ENCODE results near the gene ZNF500.
"Not testable (repeated sequence)": the region's sequence is repeated elsewhere in the genome, so short reads cannot be mapped to it uniquely, and the experiment has no call there.

Gene ZNF500

DNA sequence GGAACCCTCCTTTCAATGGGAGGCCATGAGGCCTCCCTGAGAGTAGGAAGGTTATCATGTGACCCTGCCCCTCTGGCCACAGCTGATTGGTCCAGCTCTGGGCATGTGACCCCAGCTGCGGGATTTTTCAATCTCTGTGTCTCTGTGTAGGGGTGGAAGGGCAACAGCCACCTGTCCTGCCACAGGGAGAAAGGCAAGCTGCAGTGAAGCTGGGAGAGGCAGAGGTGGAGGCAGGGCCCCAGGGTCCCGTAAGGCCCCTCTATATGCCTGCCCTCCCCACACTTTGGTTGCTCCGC lies 21.7 kb downstream of the ZNF500 start:
- no peak for DNase-seq (ENCODE audit: low read depth)

DNA sequence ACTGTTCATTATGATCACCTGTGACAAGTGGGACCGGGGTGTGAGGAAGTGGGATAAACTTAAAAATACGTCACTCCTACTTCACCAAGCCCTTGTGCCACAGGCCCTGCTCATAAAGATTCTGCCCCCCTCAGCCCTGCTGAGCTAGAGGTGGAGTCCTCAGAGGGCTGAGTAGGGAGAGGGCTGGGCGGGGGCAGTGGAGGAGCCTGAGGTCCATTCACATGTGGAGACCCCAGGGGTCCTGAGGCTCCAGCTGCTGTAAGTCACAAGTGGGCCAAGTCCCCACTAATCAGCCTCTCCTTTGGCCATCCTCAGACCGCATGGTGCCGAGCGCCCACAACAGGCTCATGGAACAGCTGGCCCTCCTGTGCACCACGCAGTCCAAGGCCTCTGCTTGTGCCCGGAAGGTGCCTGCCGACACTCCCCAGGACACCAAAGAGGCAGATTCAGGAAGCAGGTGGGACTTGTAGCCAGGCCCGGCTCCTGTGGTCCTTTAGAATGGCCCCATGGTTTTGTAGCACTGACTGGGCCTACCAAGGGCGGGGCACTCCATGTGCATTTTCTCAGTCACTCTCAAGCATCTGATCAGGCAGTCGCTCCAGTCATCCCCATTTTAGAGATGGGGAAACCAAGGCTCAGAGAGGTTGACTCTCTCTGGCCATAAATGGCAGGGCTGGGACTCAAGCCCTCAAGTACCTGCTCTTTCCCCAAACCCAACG lies 22.2 kb downstream of the ZNF500 start:
- no peak for DNase-seq (ENCODE audit: low read depth)

- no peak for DNase-seq (ENCODE audit: low read depth)
Observed at GRCh38 chr16:4743226-4743878, 23.6 kb downstream of the ZNF500 start.

DNA sequence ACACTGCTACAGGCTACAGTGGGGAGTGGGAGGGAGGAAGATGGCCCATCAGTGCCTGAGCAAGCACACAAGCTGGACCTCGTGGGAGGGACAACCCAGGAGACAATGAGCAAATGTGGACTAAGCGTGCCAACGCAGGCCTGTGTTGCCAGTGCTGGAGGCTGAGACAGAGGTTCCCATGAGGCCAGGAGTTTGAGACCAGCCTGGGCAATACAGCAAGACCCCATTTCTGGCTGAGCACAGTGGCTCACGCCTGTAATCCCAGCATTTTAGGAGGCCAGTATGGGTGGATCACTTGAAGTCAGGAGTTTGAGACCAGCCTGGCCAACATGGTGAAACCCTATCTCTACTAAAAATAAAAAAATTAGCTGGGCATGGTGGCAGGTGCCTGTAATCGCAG lies 28.6 kb downstream of the ZNF500 start:
- not testable (repeated sequence) for DNase-seq (ENCODE audit: low read depth)

GRCh38 chr16:4737545-4737944 lies 29.4 kb downstream of the ZNF500 start:
- no peak for DNase-seq (ENCODE audit: low read depth)

DNA sequence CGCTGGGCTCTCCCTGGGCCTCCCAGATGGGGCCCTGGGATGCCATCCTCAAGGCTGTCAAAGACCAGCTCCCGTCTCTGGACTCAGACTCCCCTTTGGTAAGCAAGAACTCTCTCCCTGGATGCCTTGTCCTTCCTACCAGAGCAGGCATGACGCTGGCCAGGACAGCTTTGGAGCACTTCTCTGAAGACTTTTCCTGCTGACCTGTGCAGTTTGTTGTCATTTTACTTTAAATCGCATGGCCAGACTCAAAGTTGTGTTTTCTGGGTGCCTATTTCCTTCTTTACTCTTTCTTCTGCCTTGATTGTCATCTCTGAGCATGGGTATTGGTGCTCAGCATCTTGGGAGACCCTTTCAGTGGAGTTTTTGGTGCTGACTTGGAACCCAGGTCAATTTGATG lies 30.4 kb downstream of the ZNF500 start:
- DNase-seq (ENCODE audit: low read depth) = no peak

GRCh38 chr16:4734730-4735535 lies 32.0 kb downstream of the ZNF500 start:
- DNase-seq (ENCODE audit: low read depth) = peak; percentile 74

GRCh38 chr16:4734063-4734729 lies 32.8 kb downstream of the ZNF500 start, which contains the start of the genes ANKS3 and DNAAF8:
ANKS3 (minus strand) TSS chr16:4734271; CDS start chr16:4730149, 4,122 bp downstream.
DNAAF8 (plus strand) TSS chr16:4734537; CDS start chr16:4736515, 1,978 bp downstream.
- DNase-seq (ENCODE audit: low read depth) = peak; percentile 98

GRCh38 chr16:4733747-4734062 lies 33.3 kb downstream of the ZNF500 start:
- DNase-seq (ENCODE audit: low read depth) = no peak

- DNase-seq (ENCODE audit: low read depth) = no peak
Observed at GRCh38 chr16:4733211-4733742, 33.7 kb downstream of the ZNF500 start.

DNA sequence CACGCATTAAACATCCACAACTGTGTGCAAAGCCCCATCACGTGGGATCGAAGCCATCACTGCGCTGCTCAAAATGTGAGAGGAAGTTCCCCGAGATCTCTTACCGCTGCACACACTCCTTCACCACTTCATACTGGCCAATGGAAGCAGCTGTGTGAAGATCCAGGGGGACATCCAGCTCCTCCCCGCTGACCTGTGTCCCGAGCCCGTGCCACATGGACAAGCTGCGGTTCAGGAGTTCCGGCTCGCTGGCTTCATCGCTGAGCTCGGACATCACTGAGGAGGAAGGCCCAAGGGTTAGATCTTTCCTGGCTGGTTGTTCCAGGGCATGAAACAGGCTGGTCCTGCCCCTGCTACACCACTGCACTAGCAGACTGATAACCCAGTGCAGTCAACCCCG lies 37.1 kb downstream of the ZNF500 start:
- no peak for DNase-seq (ENCODE audit: low read depth)

GRCh38 chr16:4728676-4729075 lies 38.3 kb downstream of the ZNF500 start:
- no peak for DNase-seq (ENCODE audit: low read depth)

DNA sequence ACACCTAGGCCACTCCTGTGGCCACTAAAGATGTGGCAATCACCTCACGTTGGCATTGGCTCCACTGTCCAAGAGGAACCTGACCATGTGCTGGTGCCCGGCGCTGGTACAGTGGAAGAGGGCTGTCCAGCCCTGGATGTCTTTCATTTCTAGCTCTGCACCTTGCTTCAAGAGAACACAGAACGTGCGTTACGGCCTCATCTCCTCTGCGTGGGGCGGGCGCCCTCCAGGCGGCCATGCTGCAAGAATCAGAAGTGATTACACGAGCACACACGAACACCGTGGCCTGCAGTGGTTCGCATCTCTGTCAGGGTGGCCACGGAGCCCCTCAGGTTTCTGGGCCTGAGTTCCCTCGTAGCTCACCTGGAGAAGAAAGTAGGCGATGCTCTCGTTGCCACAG lies 40.3 kb downstream of the ZNF500 start:
- no peak for DNase-seq (ENCODE audit: low read depth)

DNA sequence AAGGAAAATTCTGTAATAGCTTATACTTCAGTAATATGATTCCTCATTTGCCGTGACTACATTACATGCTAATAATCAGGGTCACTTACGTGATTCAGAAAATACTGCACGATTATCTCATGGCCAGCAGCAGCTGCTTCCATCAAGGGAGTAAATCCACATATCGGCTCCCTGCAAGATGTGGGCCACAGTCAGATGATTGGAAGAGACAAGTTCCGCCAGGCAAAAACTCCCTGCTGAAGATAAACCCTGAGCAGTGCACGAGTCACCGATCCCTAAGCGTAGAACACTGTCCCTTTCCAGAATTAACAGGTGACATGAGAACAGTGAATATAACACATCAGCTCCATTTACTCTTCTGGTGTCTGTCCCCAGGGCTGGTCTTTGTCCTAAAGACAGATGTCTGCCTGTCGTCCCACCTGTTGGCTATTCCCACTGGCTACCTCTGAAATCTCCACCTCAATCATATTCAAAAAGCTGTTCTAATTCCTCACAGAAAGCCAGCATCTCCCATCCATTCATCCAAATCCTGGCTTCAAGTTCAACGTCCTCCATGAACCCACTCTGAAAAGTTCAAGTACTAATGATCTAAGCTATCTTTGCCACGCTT lies 42.2 kb downstream of the ZNF500 start:
- no peak for DNase-seq (ENCODE audit: low read depth)

- DNase-seq (ENCODE audit: low read depth) = no peak
Observed at GRCh38 chr16:4723071-4723767, 43.7 kb downstream of the ZNF500 start.

- no peak for DNase-seq (ENCODE audit: low read depth)
Observed at GRCh38 chr16:4718466-4718865, 48.5 kb downstream of the ZNF500 start.

DNA sequence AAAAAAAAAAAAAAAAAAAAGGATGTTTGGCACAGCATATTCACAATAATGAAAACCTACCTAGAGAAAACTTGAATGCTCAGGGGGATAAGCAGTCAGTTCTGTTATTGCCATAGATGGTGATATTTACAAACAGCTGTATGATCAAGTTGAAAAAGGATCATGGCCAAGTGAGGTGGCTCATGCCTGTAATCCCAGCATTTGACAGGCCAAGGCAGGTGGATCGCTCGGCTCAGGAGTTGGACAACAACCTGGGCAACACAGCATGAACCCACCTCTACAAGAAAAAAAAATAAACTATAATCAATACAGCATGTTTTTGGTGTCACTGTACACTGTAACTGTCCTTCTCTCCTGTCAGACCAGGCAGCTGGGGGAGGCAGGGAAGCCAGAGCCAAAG lies 52.0 kb downstream of the ZNF500 start:
- no peak for DNase-seq (ENCODE audit: low read depth)

DNA sequence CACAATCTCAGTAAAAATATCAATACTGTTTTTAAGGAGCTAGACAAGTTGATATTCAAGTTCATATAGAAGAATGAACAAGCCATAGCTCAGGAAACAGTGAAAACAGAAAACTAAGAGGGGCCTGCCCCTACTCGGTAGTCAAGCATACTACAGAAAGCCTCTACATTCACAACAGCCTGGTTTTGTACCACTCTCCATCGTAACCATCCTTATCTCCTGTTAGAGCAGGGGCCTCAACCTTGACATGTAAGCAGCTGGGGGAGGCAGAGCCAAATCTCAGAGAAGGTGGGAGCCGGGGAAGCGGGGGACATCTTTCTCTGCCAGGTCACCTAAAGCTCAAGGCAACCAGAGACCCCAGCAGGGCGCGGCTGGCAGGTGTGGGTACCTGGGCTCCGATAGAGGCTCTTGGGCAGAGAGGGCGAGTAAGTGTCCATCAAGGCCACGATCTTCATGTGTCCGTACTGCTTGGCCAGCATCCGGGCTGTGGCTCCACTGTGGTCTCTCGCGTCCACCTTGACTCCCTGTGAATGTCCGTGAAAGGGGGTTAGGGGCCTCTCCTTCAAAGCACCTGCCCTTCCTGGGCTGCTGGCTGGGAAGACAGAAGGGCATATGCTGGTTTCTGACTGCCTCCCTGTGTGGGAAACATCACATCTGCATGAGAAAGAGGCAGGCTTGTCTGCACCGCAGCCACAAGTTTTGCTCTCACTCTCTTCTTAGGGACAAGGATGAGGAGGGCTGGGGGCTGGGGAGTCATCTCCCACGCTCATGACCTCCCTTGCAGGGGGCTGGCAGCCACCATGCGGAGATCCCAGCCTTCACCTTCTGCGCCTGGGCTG lies 53.1 kb downstream of the ZNF500 start:
- DNase-seq (ENCODE audit: low read depth) = no peak

- DNase-seq (ENCODE audit: low read depth) = no peak
Observed at GRCh38 chr16:4709481-4709880, 57.5 kb downstream of the ZNF500 start.

GRCh38 chr16:4706871-4707270 lies 60.1 kb downstream of the ZNF500 start:
- DNase-seq (ENCODE audit: low read depth) = no peak
